Measurements from ENCODE around the gene UFSP1.
"Not testable (repeated sequence)": the region's sequence is repeated elsewhere in the genome, so short reads cannot be mapped to it uniquely, and the experiment has no call there.

DNA sequence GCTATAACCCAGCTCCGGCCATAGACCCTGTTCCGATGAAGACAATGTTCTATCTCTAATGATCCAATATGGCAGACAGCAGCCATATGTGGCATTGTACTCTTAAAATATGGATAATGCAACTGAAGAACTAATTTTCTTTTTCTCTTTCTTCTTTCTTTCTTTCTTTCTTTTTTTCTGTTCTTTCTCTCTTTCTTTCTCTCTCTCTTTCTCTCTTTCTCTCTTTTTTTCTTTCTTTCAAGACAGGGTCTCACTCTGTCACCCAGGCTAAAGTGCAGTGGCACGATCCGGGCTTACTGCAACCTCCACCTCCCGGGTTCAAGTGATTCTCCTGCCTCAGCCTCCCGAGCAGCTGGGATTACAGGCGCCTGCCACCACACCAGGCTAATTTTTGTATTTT is 46.7 kb upstream of the UFSP1 start:
- TF ChIP-seq ZNF274 (IDR thresholded peaks at IDR 0.05; ENCODE audit: low read depth, low read length); YY1 (IDR thresholded peaks at IDR 0.05; ENCODE audit: insufficient read depth, insufficient read length): not testable (repeated sequence)

Data from NT2/D1 (cell line).